BLaER1 treated with 17β-estradiol and CSF1 and Interleukin-3, amounts not matched to agents 10 nM and 100 nM (cell line): ENCODE results near the gene SYT2.

ENCODE experiments used
- H3K27ac ChIP-seq, 11 experiments: shearing (Covaris generic); formaldehyde crosslinking; 2 replicates each; pipeline ENCODE4 v1.8.1; 2022
- H3K27me3 ChIP-seq, 11 experiments: shearing (Covaris generic); formaldehyde crosslinking; 2 replicates each; pipeline ENCODE4 v1.8.1; 2022
- H3K36me3 ChIP-seq, 11 experiments: shearing (Covaris generic); formaldehyde crosslinking; 2 replicates each; pipeline ENCODE4 v1.8.1; 2022
- H3K4me1 ChIP-seq, 10 experiments: shearing (Covaris generic); formaldehyde crosslinking; 2 replicates each; pipeline ENCODE4 v1.8.1; 2022
- H3K4me2 ChIP-seq, 11 experiments: shearing (Covaris generic); formaldehyde crosslinking; 2 replicates each; pipeline ENCODE4 v1.8.1; 2022
- H3K4me3 ChIP-seq, 10 experiments: shearing (Covaris generic); formaldehyde crosslinking; 2 replicates each; pipeline ENCODE4 v1.8.1; 2022
- H3K9ac ChIP-seq, 11 experiments: shearing (Covaris generic); formaldehyde crosslinking; 2 replicates each; pipeline ENCODE4 v1.8.1; 2022
- H3K9me3 ChIP-seq, 11 experiments: shearing (Covaris generic); formaldehyde crosslinking; replicated peaks in 1 of 11; 2 replicates each; pipeline ENCODE4 v1.8.1; 2022
- H4K20me1 ChIP-seq, 11 experiments: shearing (Covaris generic); formaldehyde crosslinking; 2 replicates each; pipeline ENCODE4 v1.8.1; 2022
- Cebpa-rat ChIP-seq, 11 experiments: shearing (Covaris generic); IDR thresholded peaks; 2 replicates each; pipeline ENCODE4 v1.8.1; 2022

Gene SYT2

GRCh38 chr1:202659541-202659940 lies 50.7 kb downstream of the SYT2 start:
- no peak overlapping the region for H3K27ac ChIP-seq
- TF ChIP-seq Cebpa-rat (IDR thresholded peaks at IDR 0.05), result no peak
- no peaks in the 10 kb centered on the region for H3K9me3 ChIP-seq
- peaks cover 0 to 9% (median 0%) of the 10 kb centered on the region in 10 experiments; a peak in 5 of 20 replicates for H3K4me1 ChIP-seq
- H3K27me3 ChIP-seq, result peaks cover 0 to 83% (median 0%) of the 10 kb centered on the region in 11 experiments; a peak in 5 of 22 replicates
- peaks cover 0 to 81% (median 0%) of the 10 kb centered on the region in 11 experiments; a peak in 7 of 22 replicates for H4K20me1 ChIP-seq
- H3K9ac ChIP-seq, result no peak overlapping the region
- H3K36me3 ChIP-seq, result no peaks in the 10 kb centered on the region
- no peak overlapping the region for H3K4me3 ChIP-seq
- H3K4me2 ChIP-seq, result no peak overlapping the region

GRCh38 chr1:202658769-202659168 lies 51.5 kb downstream of the SYT2 start:
- Histone ChIP-seq H3K4me3 (no peak overlapping the region), H3K4me2 (no peak overlapping the region), H3K4me1 (peaks cover 0 to 2% (median 0%) of the 10 kb centered on the region in 10 experiments; a peak in 5 of 20 replicates), H3K9me3 (no peaks in the 10 kb centered on the region), H4K20me1 (peaks cover 0 to 85% (median 0%) of the 10 kb centered on the region in 11 experiments; a peak in 7 of 22 replicates), H3K36me3 (no peaks in the 10 kb centered on the region), H3K27ac (no peak overlapping the region), H3K9ac (no peak overlapping the region), H3K27me3 (peaks cover 0 to 85% (median 0%) of the 10 kb centered on the region in 11 experiments; a peak in 5 of 22 replicates)
- no peak for TF ChIP-seq Cebpa-rat (IDR thresholded peaks at IDR 0.05)

GRCh38 chr1:202658251-202658759 lies 51.9 kb downstream of the SYT2 start:
- Histone ChIP-seq H4K20me1 (peaks cover 0 to 85% (median 0%) of the 10 kb centered on the region in 11 experiments; a peak in 8 of 22 replicates), H3K4me2 (no peak overlapping the region), H3K9ac (no peak overlapping the region), H3K9me3 (no peaks in the 10 kb centered on the region), H3K4me1 (no peaks in the 10 kb centered on the region), H3K27ac (no peak overlapping the region), H3K27me3 (peaks cover 0 to 85% (median 0%) of the 10 kb centered on the region in 11 experiments; a peak in 5 of 22 replicates), H3K36me3 (no peaks in the 10 kb centered on the region), H3K4me3 (no peak overlapping the region)
- no peak for TF ChIP-seq Cebpa-rat (IDR thresholded peaks at IDR 0.05)

- Histone ChIP-seq H3K4me3 (no peak overlapping the region), H3K36me3 (no peaks in the 10 kb centered on the region), H3K4me1 (peaks cover 0 to 2% (median 0%) of the 10 kb centered on the region in 10 experiments; a peak in 1 of 20 replicates), H3K27me3 (peaks cover 0 to 88% (median 0%) of the 10 kb centered on the region in 11 experiments; a peak in 6 of 22 replicates), H3K9me3 (no peaks in the 10 kb centered on the region), H3K9ac (no peak overlapping the region), H3K27ac (no peak overlapping the region), H3K4me2 (no peak overlapping the region), H4K20me1 (peaks cover 0 to 88% (median 0%) of the 10 kb centered on the region in 11 experiments; a peak in 9 of 22 replicates)
- TF ChIP-seq Cebpa-rat (IDR thresholded peaks at IDR 0.05), result no peak
Observed at GRCh38 chr1:202656951-202657646, 53.2 kb downstream of the SYT2 start.

GRCh38 chr1:202656057-202656456 lies 54.2 kb downstream of the SYT2 start:
- peaks cover 0 to 5% (median 0%) of the 10 kb centered on the region in 10 experiments; a peak in 1 of 20 replicates for H3K4me1 ChIP-seq
- no peak overlapping the region for H3K9ac ChIP-seq
- peaks cover 0 to 97% (median 0%) of the 10 kb centered on the region in 11 experiments; a peak in 6 of 22 replicates for H3K27me3 ChIP-seq
- no peaks in the 10 kb centered on the region for H3K9me3 ChIP-seq
- H4K20me1 ChIP-seq, result peaks cover 0 to 88% (median 0%) of the 10 kb centered on the region in 11 experiments; a peak in 9 of 22 replicates
- no peak for TF ChIP-seq Cebpa-rat (IDR thresholded peaks at IDR 0.05)
- no peak overlapping the region for H3K4me2 ChIP-seq
- no peaks in the 10 kb centered on the region for H3K36me3 ChIP-seq
- H3K4me3 ChIP-seq, result no peak overlapping the region
- no peak overlapping the region for H3K27ac ChIP-seq

- Histone ChIP-seq H3K36me3 (no peaks in the 10 kb centered on the region), H3K4me3 (no peak overlapping the region), H3K9ac (no peak overlapping the region), H4K20me1 (peaks cover 0 to 91% (median 0%) of the 10 kb centered on the region in 11 experiments; a peak in 9 of 22 replicates), H3K27ac (no peak overlapping the region), H3K27me3 (peaks cover 0 to 100% (median 0%) of the 10 kb centered on the region in 11 experiments; a peak in 6 of 22 replicates), H3K9me3 (no peaks in the 10 kb centered on the region), H3K4me2 (no peak overlapping the region), H3K4me1 (peaks cover 0 to 5% (median 0%) of the 10 kb centered on the region in 10 experiments; a peak in 1 of 20 replicates)
- TF ChIP-seq Cebpa-rat (IDR thresholded peaks at IDR 0.05), result no peak
Observed at GRCh38 chr1:202654079-202654478, 56.2 kb downstream of the SYT2 start.

GRCh38 chr1:202649553-202650392 lies 60.5 kb downstream of the SYT2 start:
- H3K4me3 ChIP-seq, result no peak overlapping the region
- H4K20me1 ChIP-seq, result peaks cover 0 to 91% (median 0%) of the 10 kb centered on the region in 11 experiments; a peak in 10 of 22 replicates
- no peaks in the 10 kb centered on the region for H3K36me3 ChIP-seq
- TF ChIP-seq Cebpa-rat (IDR thresholded peaks at IDR 0.05), result no peak
- no peaks in the 10 kb centered on the region for H3K9me3 ChIP-seq
- peaks cover 23 to 100% (median 27%) of the 10 kb centered on the region in 11 experiments for H3K27me3 ChIP-seq
- no peak overlapping the region for H3K4me2 ChIP-seq
- peaks cover 0 to 16% (median 8%) of the 10 kb centered on the region in 10 experiments; a peak in 11 of 20 replicates for H3K4me1 ChIP-seq
- H3K27ac ChIP-seq, result no peak overlapping the region
- H3K9ac ChIP-seq, result no peak overlapping the region

- Histone ChIP-seq H3K4me1 (peaks cover 0 to 16% (median 8%) of the 10 kb centered on the region in 10 experiments; a peak in 11 of 20 replicates), H3K9ac (no peak overlapping the region), H4K20me1 (peaks cover 0 to 91% (median 4%) of the 10 kb centered on the region in 11 experiments; a peak in 12 of 22 replicates), H3K27ac (no peak overlapping the region), H3K4me2 (no peak overlapping the region), H3K9me3 (no peaks in the 10 kb centered on the region), H3K4me3 (no peak overlapping the region), H3K27me3 (peaks cover 34 to 100% (median 37%) of the 10 kb centered on the region in 11 experiments), H3K36me3 (no peaks in the 10 kb centered on the region)
- TF ChIP-seq Cebpa-rat (IDR thresholded peaks at IDR 0.05), result no peak
Observed at GRCh38 chr1:202648605-202649226, 61.5 kb downstream of the SYT2 start.
